Measurements from ENCODE around the gene PTMS. TPM values are rescaled to one million over a fixed set of nuclear protein-coding genes. Genes with fewer than 3 reads are reported as not detected.

Gene PTMS
- total and polyA plus RNA-seq, 9 of the 15 experiments (the other 6 are each of a cell fraction or from before 2014, with no cell fraction given) = 5.1 to 287 (median 78.5) TPM

- ATAC-seq (peak; percentile 23), DNase-seq (ENCODE audit: extremely low read depth in 1 of 4, low spot score in 3 of 4) (peak; percentile 38 to 85 (median 54)), FAIRE-seq (peak; percentile 91)
- Histone ChIP-seq H3K79me2 (ENCODE audit: control insufficient read depth, insufficient read depth, low read length) (peaks cover 27% of the 10 kb centered on the region), H2AFZ (ENCODE audit: low read depth, low read length) (0 out of 2 replicates have a peak overlapping the region, but pooled peaks have one; percentile 55), H4K20me1 (replicated peaks; ENCODE audit: control insufficient read depth, insufficient read depth, low read length) (no peaks in the 10 kb centered on the region), H3K9me3 (replicated peaks; ENCODE audit: control insufficient read depth, insufficient read depth, low read depth, low read length) (no peaks in the 10 kb centered on the region), H3K9ac (ENCODE audit: insufficient read depth in 1 of 2, low read depth in 2 of 2, low read length in 2 of 2) (peak overlapping the region; percentile 91 to 94; a peak in 2 of 4 replicates), H3K4me1 (replicated peaks in 1 of 2; ENCODE audit: control insufficient read depth in 2 of 2, insufficient read depth in 2 of 2, low read length in 2 of 2) (peaks cover 27 to 29% of the 10 kb centered on the region in 2 experiments; a peak in 4 of 5 replicates), H3K27ac (ENCODE audit: extremely low read depth, low read depth, low read length) (peak overlapping the region; percentile 89), H3K27me3 (ENCODE audit: control insufficient read depth in 2 of 2, insufficient read depth in 2 of 2, low read length in 2 of 2) (no peaks in the 10 kb centered on the region; a peak in 1 of 5 replicates), H3K9me1 (ENCODE audit: control insufficient read depth, insufficient read depth, low read length) (no peaks in the 10 kb centered on the region), H3K4me3 (peak overlapping the region; percentile 80), H3K4me2 (ENCODE audit: insufficient read depth, low read length) (peak overlapping the region; percentile 84), H3K36me3 (ENCODE audit: control insufficient read depth, insufficient read depth, low read length) (peaks cover 18% of the 10 kb centered on the region; the same call in 2 of the 3 replicates)
- ChIA-PET CTCF (ENCODE audit: low intra/inter-chr PET ratio) (no interaction called here), POLR2A (interaction anchor here (0.7 to 2.5 kb wide), 7 partner anchors 9 to 773 kb away, joined by 3 to 8 read pairs (median 6); partner anchors contain the start of genes MLF2 and ZNF384)
- intact Hi-C loops (cut with micrococcal nuclease) (no loop called here), in situ Hi-C loops (cut with MboI) (no loop called here)
- no TSS peak for BruUV-seq (replicated peaks)
- 4% methylated on average over 7 of the region's 7 CpGs for WGBS (ENCODE audit: insufficient coverage, low coverage, missing lambda C conversion rate)
- TF ChIP-seq ZBTB49 (CRISPR knock-in tag; IDR thresholded peaks at IDR 0.05; ENCODE audit: borderline replicate concordance) (no peak), PHB (CRISPR knock-in tag; IDR thresholded peaks at IDR 0.05) (no peak), MAFK (IDR thresholded peaks at IDR 0.05; ENCODE audit: low read length) (0 out of 2 replicates have a peak, but pooled peaks have one; percentile 2), RBM15 (IDR thresholded peaks at IDR 0.05; ENCODE audit: insufficient read depth, low read length) (no peak), CC2D1A (IDR thresholded peaks at IDR 0.05) (peak; percentile 97), PATZ1 (CRISPR knock-in tag; IDR thresholded peaks at IDR 0.05; ENCODE audit: borderline replicate concordance) (no peak), RUNX1 (IDR thresholded peaks at IDR 0.05; ENCODE audit: low read depth) (no peak), STAT5A (IDR thresholded peaks at IDR 0.05; ENCODE audit: borderline replicate concordance, low read length) (peak; percentile 78; the same call in 1 of the 2 replicates), ZEB2 (IDR thresholded peaks at IDR 0.05) (peak; percentile 94), ATF1 (CRISPR knock-in tag; IDR thresholded peaks at IDR 0.05) (no peak), ATF1 (tag; IDR thresholded peaks at IDR 0.05) (no peak), HDAC2 (IDR thresholded peaks at IDR 0.05) (peak; percentile 96), E2F8 (IDR thresholded peaks at IDR 0.05; ENCODE audit: low read depth, partially characterized antibody) (peak; percentile 65)
These were observed 1.0 kb upstream of the PTMS start for GRCh38 chr12:6765048-6765633.

Measured in K562 (cell line).